Activated gamma-delta T cell treated with anti-CD3 and anti-CD28 coated beads, Interleukin-2, amount 50 U/mL, for 16 hours (primary cell): Measurements from ENCODE around the gene CDON.
A peak's percentile ranks its signal among the peaks of the same experiment; 100 is the strongest.

Source experiments
- DNase-seq: peaks from one replicate; pipeline ENCODE4 v3.0.0-alpha.2; 2020; ENCODE audit warnings: low read depth

The CDON gene

GRCh38 chr11:126062679-126063506 is at the start of gene CDON:
TSS of gene CDON (minus strand) at chr11:126062866. CDS start at chr11:126023476, 39,390 bp downstream.
- DNase-seq = peak; percentile 79

- no peak for DNase-seq
These were observed 48.9 kb upstream of the CDON start for GRCh38 chr11:126111458-126112116.

GRCh38 chr11:126109941-126110731 is 47.5 kb upstream of the CDON start:
- DNase-seq = no peak

GRCh38 chr11:126106594-126107328 is 44.1 kb upstream of the CDON start:
- DNase-seq = no peak

- no peak for DNase-seq
These were observed 43.0 kb upstream of the CDON start for GRCh38 chr11:126105748-126106080.

GRCh38 chr11:126105022-126105747 is 42.5 kb upstream of the CDON start:
- DNase-seq = no peak

GRCh38 chr11:126104420-126104819 is 41.8 kb upstream of the CDON start:
- no peak for DNase-seq

- no peak for DNase-seq
These were observed 40.5 kb upstream of the CDON start for GRCh38 chr11:126103150-126103549.

GRCh38 chr11:126102436-126102981 is 39.8 kb upstream of the CDON start:
- DNase-seq = no peak

GRCh38 chr11:126101930-126102283 is 39.2 kb upstream of the CDON start:
- DNase-seq = no peak

GRCh38 chr11:126101251-126101929 is 38.7 kb upstream of the CDON start:
- no peak for DNase-seq

- DNase-seq = no peak
These were observed 38.0 kb upstream of the CDON start for GRCh38 chr11:126100716-126101115.

- DNase-seq = no peak
These were observed 35.6 kb upstream of the CDON start for GRCh38 chr11:126098204-126098769.

- no peak for DNase-seq
These were observed 33.1 kb upstream of the CDON start for GRCh38 chr11:126095745-126096144.

- DNase-seq = no peak
These were observed 27.8 kb upstream of the CDON start for GRCh38 chr11:126090452-126090851.

GRCh38 chr11:126088999-126089398 is 26.3 kb upstream of the CDON start:
- no peak for DNase-seq

- DNase-seq = no peak
These were observed 23.6 kb upstream of the CDON start for GRCh38 chr11:126086248-126086647.

- DNase-seq = no peak
These were observed 21.9 kb upstream of the CDON start for GRCh38 chr11:126084608-126084912.

GRCh38 chr11:126083829-126084607 is 21.4 kb upstream of the CDON start:
- no peak for DNase-seq
